BE2C (cell line): Measurements from ENCODE around the gene ARSA.

Experiments used
- DNase-seq: peaks from one replicate; pipeline ENCODE4 v3.0.0-alpha.2; 2020
- H3K27me3 ChIP-seq: fragments of 250-450 bp; sonication (Bioruptor Pico); 2 replicates; pipeline ENCODE4 v1.5.1; 2020; ENCODE audit warnings: mild to moderate bottlenecking
- H3K36me3 ChIP-seq: fragments of 250-450 bp; sonication (Bioruptor Pico); 2 replicates; pipeline ENCODE4 v1.5.1; 2020; ENCODE audit warnings: mild to moderate bottlenecking
- H3K4me1 ChIP-seq: fragments of 250-450 bp; sonication (Bioruptor Pico); 2 replicates; pipeline ENCODE4 v1.5.1; 2020
- H3K4me3 ChIP-seq: 2 replicates; pipeline ENCODE4 v1.5.1; 2011; ENCODE audit warnings: low read depth, low read length
- H3K9me3 ChIP-seq: fragments of 250-450 bp; sonication (Bioruptor Pico); 2 replicates; pipeline ENCODE4 v1.5.1; 2020
- CTCF ChIP-seq: IDR thresholded peaks from 2 replicates; pipeline ENCODE4 v1.5.1; 2012; ENCODE audit warnings: mild to moderate bottlenecking, low read depth, low read length

ARSA gene

GRCh38 chr22:50628543-50629134 is 687 bp upstream of the ARSA start:
- Histone ChIP-seq H3K36me3 (no peaks in the 10 kb centered on the region), H3K9me3 (no peaks in the 10 kb centered on the region), H3K4me3 (peak overlapping the region; percentile 78), H3K4me1 (no peaks in the 10 kb centered on the region), H3K27me3 (no peaks in the 10 kb centered on the region)
- no peak for TF ChIP-seq CTCF
- no peak for DNase-seq

- Histone ChIP-seq H3K4me1 (no peaks in the 10 kb centered on the region), H3K9me3 (no peaks in the 10 kb centered on the region), H3K36me3 (no peaks in the 10 kb centered on the region), H3K4me3 (peak overlapping the region; percentile 78), H3K27me3 (peaks cover 7% of the 10 kb centered on the region)
- peak; percentile 33 for DNase-seq
- TF ChIP-seq CTCF = no peak
Measured at GRCh38 chr22:50626850-50627641, 906 bp downstream of the ARSA start.

GRCh38 chr22:50626314-50626849 is 1.6 kb downstream of the ARSA start:
- TF ChIP-seq CTCF = no peak; the same call in 1 of the 2 replicates
- no peak for DNase-seq
- H3K4me1 ChIP-seq = no peaks in the 10 kb centered on the region
- no peak overlapping the region for H3K4me3 ChIP-seq
- no peaks in the 10 kb centered on the region for H3K9me3 ChIP-seq
- H3K27me3 ChIP-seq = peaks cover 13% of the 10 kb centered on the region
- no peaks in the 10 kb centered on the region for H3K36me3 ChIP-seq

GRCh38 chr22:50625568-50626313 is 2.2 kb downstream of the ARSA start:
- H3K4me1 ChIP-seq = no peaks in the 10 kb centered on the region
- no peaks in the 10 kb centered on the region for H3K36me3 ChIP-seq
- H3K9me3 ChIP-seq = no peaks in the 10 kb centered on the region
- DNase-seq = no peak
- peaks cover 20% of the 10 kb centered on the region for H3K27me3 ChIP-seq
- no peak for TF ChIP-seq CTCF
- H3K4me3 ChIP-seq = no peak overlapping the region

DNA sequence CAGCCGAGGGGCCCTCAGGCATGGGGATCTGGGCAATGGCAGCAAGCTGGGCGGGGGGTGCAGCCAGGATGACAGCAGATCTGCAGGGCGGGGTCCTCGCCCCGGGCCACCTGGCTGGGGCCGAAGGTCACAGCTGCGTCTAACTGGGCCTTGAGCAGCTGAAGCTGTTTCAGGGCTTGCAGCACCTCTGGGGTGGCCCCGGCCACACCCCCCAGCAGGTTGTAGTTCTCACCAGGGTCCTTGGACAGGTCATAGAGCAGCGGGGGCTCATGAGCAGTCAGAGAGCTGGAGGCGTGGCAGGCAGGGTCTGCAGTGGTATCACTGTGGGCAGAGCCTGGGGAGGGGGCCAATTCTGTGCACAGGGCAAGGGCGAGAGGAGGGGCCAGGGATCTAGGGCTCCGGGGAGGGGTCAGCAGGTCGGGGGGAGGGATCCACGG is 2.8 kb downstream of the ARSA start:
- Histone ChIP-seq H3K36me3 (no peaks in the 10 kb centered on the region), H3K4me3 (no peak overlapping the region), H3K9me3 (no peaks in the 10 kb centered on the region), H3K4me1 (0 out of 2 replicates have a peak, but pooled peaks cover 2% of the 10 kb centered on the region), H3K27me3 (peaks cover 22% of the 10 kb centered on the region)
- no peak for DNase-seq
- TF ChIP-seq CTCF = no peak
